ENCODE results near the gene STN1. TPM values are rescaled to one million over a fixed set of nuclear protein-coding genes. Genes with fewer than 3 reads are reported as not detected.

The STN1 gene
- total and polyA plus RNA-seq, 10 of the 15 experiments (the other 5 are each of a cell fraction or from before 2014, with no cell fraction given) = 22.2 to 31.8 (median 28.5) TPM

GRCh38 chr10:103918053-103918846 is at the start of gene STN1 (continued):
- TF ChIP-seq E2F8 (IDR thresholded peaks at IDR 0.05; ENCODE audit: low read depth, partially characterized antibody) (no peak), SREBF1 (IDR thresholded peaks at IDR 0.05; ENCODE audit: low read length) (no peak), CBX3 (IDR thresholded peaks at IDR 0.05; ENCODE audit: borderline replicate concordance, low read depth) (no peak), NR2F1 (conservative IDR thresholded peaks at IDR 0.05) (peak; percentile 10; the same call in 1 of the 2 replicates), HDAC6 (IDR thresholded peaks at IDR 0.05; ENCODE audit: unreplicated experiment) (no peak), NR2C1 (IDR thresholded peaks at IDR 0.05) (0 out of 2 replicates have a peak, but pooled peaks have one; percentile 40), PBX3 (IDR thresholded peaks at IDR 0.05; ENCODE audit: insufficient replicate concordance, low read depth, low read length) (no peak), RAD51 (IDR thresholded peaks at IDR 0.05) (no peak), CHD4 (IDR thresholded peaks at IDR 0.05) (no peak), IRF5 (IDR thresholded peaks at IDR 0.05; ENCODE audit: borderline replicate concordance) (no peak), SRF (IDR thresholded peaks at IDR 0.05; ENCODE audit: low read depth in 2 of 2, low read length in 2 of 2) (no peak), PKNOX1 (IDR thresholded peaks at IDR 0.05) (no peak), MAX (IDR thresholded peaks at IDR 0.05; ENCODE audit: low read depth, low read length) (peak; percentile 53; the same call in 1 of the 2 replicates), TBL1XR1 (IDR thresholded peaks at IDR 0.05; ENCODE audit: low read depth, low read length) (no peak), TCF3 (IDR thresholded peaks at IDR 0.05; ENCODE audit: borderline replicate concordance, insufficient read depth, low read depth, low read length) (0 out of 2 replicates have a peak, but pooled peaks have one; percentile 19), HDGF (IDR thresholded peaks at IDR 0.05) (peak; percentile 65; the same call in 1 of the 2 replicates), ZNF207 (IDR thresholded peaks at IDR 0.05; ENCODE audit: borderline replicate concordance) (no peak), HDAC2 (IDR thresholded peaks at IDR 0.05) (no peak), ZBTB11 (CRISPR knock-in tag; IDR thresholded peaks at IDR 0.05) (no peak), ZNF384 (IDR thresholded peaks at IDR 0.05; ENCODE audit: borderline replicate concordance, low read depth, low read length) (no peak)

Measured in GM12878 (cell line).